GM18868 (cell line): ENCODE measurements around the gene STXBP1.

ENCODE experiments used
- ATAC-seq: cut with Tn5 transposase; IDR thresholded peaks from one replicate; pipeline ENCODE4 v1.9.1; 2021; ENCODE audit warnings: mild to moderate bottlenecking, moderate library complexity; ENCODE audit not compliant: unreplicated experiment

The STXBP1 gene

GRCh38 chr9:127712371-127712770 is 100.3 kb downstream of the STXBP1 start:
- no peak for ATAC-seq

- no peak for ATAC-seq
These were observed 100.8 kb downstream of the STXBP1 start for GRCh38 chr9:127712867-127713266.

- ATAC-seq, result no peak
These were observed 102.1 kb downstream of the STXBP1 start for GRCh38 chr9:127714020-127714750.

GRCh38 chr9:127714951-127715469 is 102.9 kb downstream of the STXBP1 start:
- peak; percentile 6 for ATAC-seq

GRCh38 chr9:127715470-127716337 is 103.6 kb downstream of the STXBP1 start, which contains the start of the genes PTRH1 and TTC16:
Gene PTRH1 (minus strand): TSS chr9:127715663. CDS start chr9:127715639, 24 bp downstream.
Gene TTC16 (plus strand): TSS chr9:127716079. CDS start chr9:127716146, 67 bp downstream.
- peak; percentile 95 for ATAC-seq

GRCh38 chr9:127716412-127716811 is 104.3 kb downstream of the STXBP1 start:
- ATAC-seq, result no peak

GRCh38 chr9:127717766-127718165 is 105.7 kb downstream of the STXBP1 start:
- ATAC-seq, result no peak

- ATAC-seq, result no peak
These were observed 108.2 kb downstream of the STXBP1 start for GRCh38 chr9:127720031-127720864.

GRCh38 chr9:127720865-127721227 is 108.8 kb downstream of the STXBP1 start:
- no peak for ATAC-seq

GRCh38 chr9:127721391-127721821 is 109.3 kb downstream of the STXBP1 start:
- ATAC-seq, result no peak

- ATAC-seq, result no peak
These were observed 110.1 kb downstream of the STXBP1 start for GRCh38 chr9:127722055-127722745.

GRCh38 chr9:127723013-127723412 is 110.9 kb downstream of the STXBP1 start:
- no peak for ATAC-seq

- ATAC-seq, result no peak
These were observed 111.4 kb downstream of the STXBP1 start for GRCh38 chr9:127723444-127723843.

- ATAC-seq, result no peak
These were observed 111.9 kb downstream of the STXBP1 start for GRCh38 chr9:127724012-127724411.

- ATAC-seq, result no peak
These were observed 114.8 kb downstream of the STXBP1 start for GRCh38 chr9:127726871-127727270.

GRCh38 chr9:127728808-127729207 is 116.7 kb downstream of the STXBP1 start:
- ATAC-seq, result no peak

- no peak for ATAC-seq
These were observed 117.6 kb downstream of the STXBP1 start for GRCh38 chr9:127729522-127730256.

GRCh38 chr9:127730262-127730661 is 118.2 kb downstream of the STXBP1 start:
- no peak for ATAC-seq

- ATAC-seq, result no peak
These were observed 118.8 kb downstream of the STXBP1 start for GRCh38 chr9:127730799-127731410.
